Activated T-helper 1 cell treated with anti-CD3 and anti-CD28 coated beads, Interleukin-12 subunit alpha, Interleukin-12 subunit beta, Interleukin-2, Interleukin-4 antibody, amounts not matched to agents 30 ng/mL and 10 ng/mL and 1 ng/mL, durations not matched to agents 14 hours and 24 hours and 36 hours (primary cell): ENCODE measurements around the gene AFF1. TPM values are rescaled to one million over a fixed set of nuclear protein-coding genes. Genes with fewer than 3 reads are reported as not detected.
"Not testable (repeated sequence)": the region's sequence is repeated elsewhere in the genome, so short reads cannot be mapped to it uniquely, and the experiment has no call there.

Experiments used
- DNase-seq: peaks from one replicate; pipeline ENCODE4 v3.0.0; 2021; ENCODE audit warnings: low spot score
- H3K27ac Mint-ChIP-seq: one replicate; pipeline ENCODE4 v1.8.0; 2021; ENCODE audit warnings: mild to moderate bottlenecking, mixed read lengths
- H3K27me3 Mint-ChIP-seq: one replicate; pipeline ENCODE4 v1.8.0; 2022; ENCODE audit warnings: mild to moderate bottlenecking, moderate library complexity, mixed read lengths; ENCODE audit not compliant: insufficient read depth
- H3K36me3 Mint-ChIP-seq: one replicate; pipeline ENCODE4 v1.8.0; 2021; ENCODE audit warnings: low read depth, mixed read lengths
- H3K4me1 Mint-ChIP-seq: one replicate; pipeline ENCODE4 v1.8.0; 2021; ENCODE audit warnings: low read depth, mixed read lengths
- H3K4me3 Mint-ChIP-seq: one replicate; pipeline ENCODE4 v1.8.0; 2021; ENCODE audit warnings: mild to moderate bottlenecking, moderate library complexity, mixed read lengths
- H3K9me3 Mint-ChIP-seq: one replicate; pipeline ENCODE4 v1.8.0; 2021; ENCODE audit warnings: mixed read lengths
- intact Hi-C: fragments of 100-400 bp; cut with micrococcal nuclease; formaldehyde crosslinking; loops from one replicate; pipeline ENCODE4 v1.15.1; 2024
- total RNA-seq: library from RNA; stranded (reverse); gene quantifications from 2 replicates; pipeline ENCODE4 v1.2.3, GENCODE V29; 2022

The AFF1 gene
- total RNA-seq, 1 donor from 2014 or later: 47.0 TPM

DNA sequence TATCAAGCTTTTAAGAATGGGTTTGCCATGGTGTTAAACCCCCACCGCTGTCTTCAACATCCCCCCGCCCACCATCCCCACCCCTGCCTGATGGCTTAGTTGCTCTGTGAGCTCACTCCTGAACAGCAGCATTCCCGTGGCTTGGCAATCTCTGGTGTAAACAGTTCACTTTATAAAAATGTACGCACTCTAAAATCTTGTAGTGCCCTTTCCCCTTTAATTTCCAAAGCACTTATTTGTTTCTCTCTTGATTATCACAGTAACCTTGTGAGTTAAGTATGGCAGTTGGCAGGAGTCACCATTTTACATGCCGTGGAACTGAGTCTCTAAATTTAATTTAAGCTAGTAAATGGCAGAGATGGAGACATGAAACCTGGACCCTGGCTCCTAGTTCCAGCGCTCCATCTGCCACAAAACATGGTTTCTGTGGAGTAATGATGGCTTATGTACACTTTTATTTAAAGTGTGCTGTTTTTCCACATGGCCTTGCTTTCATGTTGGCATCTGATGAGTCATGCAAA is 123.1 kb downstream of the AFF1 start:
- H3K27ac Mint-ChIP-seq: peak overlapping the region; percentile 82
- peaks cover 71% of the 10 kb centered on the region for H3K4me1 Mint-ChIP-seq
- intact Hi-C loops: loop anchor here (1.0 to 10.0 kb wide), 6 partner anchors 15 to 513 kb away; no protein-coding TSS in a partner anchor
- H3K36me3 Mint-ChIP-seq: peaks cover 23% of the 10 kb centered on the region
- H3K4me3 Mint-ChIP-seq: no peak overlapping the region
- no peak for DNase-seq
- H3K9me3 Mint-ChIP-seq: no peaks in the 10 kb centered on the region
- H3K27me3 Mint-ChIP-seq: no peaks in the 10 kb centered on the region

- Mint-ChIP-seq H3K27me3 (no peaks in the 10 kb centered on the region), H3K9me3 (no peaks in the 10 kb centered on the region), H3K27ac (peak overlapping the region; percentile 82), H3K36me3 (peaks cover 22% of the 10 kb centered on the region), H3K4me3 (peak overlapping the region; percentile 3), H3K4me1 (peaks cover 65% of the 10 kb centered on the region)
- DNase-seq: no peak
- intact Hi-C loops: loop anchor here (1.0 to 10.0 kb wide), 6 partner anchors 15 to 514 kb away; no protein-coding TSS in a partner anchor
Observed at GRCh38 chr4:87058356-87059073, 123.7 kb downstream of the AFF1 start.

DNA sequence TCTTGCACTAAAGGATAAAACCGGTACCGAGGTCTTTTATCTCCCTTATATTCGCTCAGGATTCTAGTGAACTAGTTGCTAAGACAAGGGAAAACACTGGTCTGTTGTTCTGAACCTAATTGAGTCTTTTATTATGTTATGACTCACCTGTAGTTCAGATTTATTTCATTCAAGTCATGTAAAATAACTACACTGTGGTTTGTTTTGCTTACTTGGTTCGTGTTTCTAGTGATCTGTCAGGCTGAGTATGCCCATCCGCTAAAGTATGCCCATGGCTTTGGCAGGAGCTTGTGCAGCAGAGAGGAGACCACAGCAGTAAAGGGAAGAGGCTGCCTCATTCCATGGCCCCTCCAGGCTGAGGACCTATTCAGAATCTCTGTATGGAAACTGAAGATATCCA is 126.1 kb downstream of the AFF1 start:
- intact Hi-C loops: no loop called here
- Mint-ChIP-seq H3K27ac (peak overlapping the region; percentile 36), H3K36me3 (peaks cover 26% of the 10 kb centered on the region), H3K4me3 (no peak overlapping the region), H3K27me3 (no peaks in the 10 kb centered on the region), H3K4me1 (peaks cover 54% of the 10 kb centered on the region), H3K9me3 (no peaks in the 10 kb centered on the region)
- no peak for DNase-seq

- no peak for DNase-seq
- Mint-ChIP-seq H3K9me3 (no peaks in the 10 kb centered on the region), H3K36me3 (peaks cover 23% of the 10 kb centered on the region), H3K27ac (no peak overlapping the region), H3K4me3 (no peak overlapping the region), H3K27me3 (no peaks in the 10 kb centered on the region), H3K4me1 (peaks cover 19% of the 10 kb centered on the region)
- intact Hi-C loops: no loop called here
Observed at GRCh38 chr4:87065021-87065420, 130.2 kb downstream of the AFF1 start.

DNA sequence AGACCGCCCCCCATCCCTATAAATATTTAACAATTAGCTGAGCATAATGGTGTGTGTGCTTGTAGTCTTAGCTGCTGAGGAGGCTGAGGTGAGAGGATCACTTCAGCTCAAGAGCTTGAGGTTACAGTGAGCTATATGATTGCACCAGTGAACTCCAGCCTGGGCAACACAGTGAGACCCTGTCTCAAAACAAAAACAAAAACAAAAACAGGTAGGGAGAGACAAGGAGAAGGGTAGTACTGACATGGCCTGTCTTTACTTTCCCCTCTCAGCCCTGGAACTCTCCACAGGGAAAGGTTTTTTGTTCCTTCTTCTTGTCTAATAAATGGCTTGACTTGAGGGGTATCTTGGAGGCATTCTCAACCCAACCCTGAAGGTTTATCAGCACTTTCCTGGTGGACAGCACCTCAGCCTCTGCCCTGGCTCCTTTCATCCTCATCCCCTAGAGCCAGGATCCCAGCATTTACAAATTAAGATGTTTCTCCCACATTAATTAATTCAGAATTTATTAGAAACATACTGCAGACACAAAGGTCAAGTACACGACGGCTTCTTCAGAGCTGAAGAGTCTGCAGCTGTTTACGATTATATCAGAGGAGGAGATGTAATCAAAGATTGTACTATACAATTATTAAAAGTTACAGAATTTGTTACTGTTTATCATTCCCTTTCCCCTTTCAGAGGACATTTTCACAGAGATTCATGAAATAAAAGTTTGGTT is 131.8 kb downstream of the AFF1 start:
- Mint-ChIP-seq H3K4me3 (no peak overlapping the region), H3K27me3 (no peaks in the 10 kb centered on the region), H3K27ac (no peak overlapping the region), H3K36me3 (peaks cover 21% of the 10 kb centered on the region), H3K4me1 (peaks cover 11% of the 10 kb centered on the region), H3K9me3 (no peaks in the 10 kb centered on the region)
- intact Hi-C loops: loop anchor here (1.0 kb wide), 1 partner anchor 8 kb away; no protein-coding TSS in a partner anchor
- DNase-seq: no peak

GRCh38 chr4:87067124-87067885 is 132.5 kb downstream of the AFF1 start:
- Mint-ChIP-seq H3K27me3 (no peaks in the 10 kb centered on the region), H3K4me3 (no peak overlapping the region), H3K9me3 (no peaks in the 10 kb centered on the region), H3K4me1 (peaks cover 9% of the 10 kb centered on the region), H3K27ac (no peak overlapping the region), H3K36me3 (peaks cover 21% of the 10 kb centered on the region)
- DNase-seq: no peak
- intact Hi-C loops: no loop called here

DNA sequence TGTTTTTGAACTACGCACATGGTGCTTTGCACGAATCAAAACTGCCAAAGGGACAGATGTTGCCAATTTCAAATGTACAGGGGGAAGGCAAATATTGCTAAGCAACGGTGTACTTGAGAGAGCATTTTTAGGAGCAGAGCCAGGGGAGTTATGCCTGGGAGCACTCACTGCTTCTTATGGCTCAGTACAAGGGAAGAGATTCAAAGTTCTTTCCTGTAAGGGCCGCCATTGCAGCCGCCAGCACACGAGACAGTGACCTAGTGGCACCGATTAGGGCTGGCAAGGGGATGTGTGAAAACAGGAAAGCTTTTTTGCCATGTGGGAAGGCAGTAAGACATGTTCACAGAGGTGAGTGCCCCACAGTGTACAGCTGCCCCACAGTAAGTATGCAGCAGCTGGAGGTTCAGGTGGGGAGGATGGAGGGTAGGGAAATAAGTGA is 133.8 kb downstream of the AFF1 start:
- Mint-ChIP-seq H3K27ac (no peak overlapping the region), H3K9me3 (no peaks in the 10 kb centered on the region), H3K27me3 (no peaks in the 10 kb centered on the region), H3K4me3 (no peak overlapping the region), H3K36me3 (peaks cover 20% of the 10 kb centered on the region), H3K4me1 (peaks cover 20% of the 10 kb centered on the region)
- intact Hi-C loops: no loop called here
- no peak for DNase-seq

DNA sequence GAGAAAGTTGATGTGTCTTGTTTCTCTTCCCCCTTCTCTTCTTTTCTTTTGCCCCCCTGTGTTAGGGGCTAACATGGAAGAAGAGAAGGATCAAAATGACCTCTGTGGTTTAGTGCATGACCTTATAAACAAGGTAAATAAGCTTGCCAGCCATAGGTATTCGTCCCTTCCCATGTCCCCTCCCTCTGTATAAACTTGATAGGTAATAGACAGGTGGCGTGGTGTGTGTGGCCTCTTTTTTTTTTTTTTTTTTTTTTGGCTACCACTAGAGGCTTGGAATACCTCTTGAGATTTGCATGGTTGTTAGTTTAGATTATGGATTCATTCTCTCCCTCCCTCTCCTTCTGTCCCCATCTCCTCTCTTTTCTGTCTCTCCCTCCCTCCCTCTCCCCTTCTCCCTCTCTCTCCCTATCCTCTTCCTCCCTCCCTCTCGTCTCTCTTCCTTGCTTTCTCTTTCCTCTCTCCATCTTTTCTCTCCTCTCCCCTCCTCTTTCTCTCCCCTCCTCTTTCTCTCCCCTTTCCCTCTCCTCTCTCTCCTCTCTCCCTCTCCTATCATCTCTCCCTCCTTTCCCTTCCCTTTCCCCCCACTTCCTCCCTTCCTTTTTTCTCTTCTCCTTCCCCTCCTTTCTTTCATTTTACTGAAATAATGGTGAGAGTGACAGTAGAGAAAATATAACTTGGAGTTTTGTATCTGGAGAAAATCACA is 134.4 kb downstream of the AFF1 start:
- no peaks in the 10 kb centered on the region for H3K27me3 Mint-ChIP-seq
- peaks cover 25% of the 10 kb centered on the region for H3K4me1 Mint-ChIP-seq
- no peak overlapping the region for H3K4me3 Mint-ChIP-seq
- no peaks in the 10 kb centered on the region for H3K9me3 Mint-ChIP-seq
- peaks cover 19% of the 10 kb centered on the region for H3K36me3 Mint-ChIP-seq
- peak overlapping the region; percentile 42 for H3K27ac Mint-ChIP-seq
- no peak for DNase-seq
- intact Hi-C loops: no loop called here

GRCh38 chr4:87071401-87071800 is 136.6 kb downstream of the AFF1 start:
- Mint-ChIP-seq H3K4me3 (no peak overlapping the region), H3K4me1 (peaks cover 29% of the 10 kb centered on the region), H3K27me3 (no peaks in the 10 kb centered on the region), H3K27ac (peak overlapping the region; percentile 29), H3K36me3 (peaks cover 13% of the 10 kb centered on the region), H3K9me3 (no peaks in the 10 kb centered on the region)
- intact Hi-C loops: no loop called here
- no peak for DNase-seq

- Mint-ChIP-seq H3K4me1 (peaks cover 37% of the 10 kb centered on the region), H3K36me3 (peaks cover 14% of the 10 kb centered on the region)
- H3K27me3 Mint-ChIP-seq, H3K4me3 Mint-ChIP-seq, H3K9me3 Mint-ChIP-seq, DNase-seq, intact Hi-C loops, H3K27ac Mint-ChIP-seq: not testable (repeated sequence)
Observed at GRCh38 chr4:87072545-87072944, 137.7 kb downstream of the AFF1 start.

- DNase-seq: peak; percentile 20
- Mint-ChIP-seq H3K9me3 (no peaks in the 10 kb centered on the region), H3K4me3 (peak overlapping the region; percentile 77), H3K36me3 (peaks cover 14% of the 10 kb centered on the region), H3K27me3 (no peaks in the 10 kb centered on the region), H3K27ac (peak overlapping the region; percentile 78), H3K4me1 (peaks cover 37% of the 10 kb centered on the region)
- intact Hi-C loops: loop anchor here (1.0 kb wide), 5 partner anchors 7 to 137 kb away; no protein-coding TSS in a partner anchor
Observed at GRCh38 chr4:87073199-87074120, 138.6 kb downstream of the AFF1 start.
